ENCODE results near the gene NPLOC4. TPM values are rescaled to one million over a fixed set of nuclear protein-coding genes. Genes with fewer than 3 reads are reported as not detected.

Gene NPLOC4
- total and polyA plus RNA-seq, 9 of the 15 experiments (the other 6 are each of a cell fraction or from before 2014, with no cell fraction given), result 1.5 to 116 (median 64.5) TPM

DNA sequence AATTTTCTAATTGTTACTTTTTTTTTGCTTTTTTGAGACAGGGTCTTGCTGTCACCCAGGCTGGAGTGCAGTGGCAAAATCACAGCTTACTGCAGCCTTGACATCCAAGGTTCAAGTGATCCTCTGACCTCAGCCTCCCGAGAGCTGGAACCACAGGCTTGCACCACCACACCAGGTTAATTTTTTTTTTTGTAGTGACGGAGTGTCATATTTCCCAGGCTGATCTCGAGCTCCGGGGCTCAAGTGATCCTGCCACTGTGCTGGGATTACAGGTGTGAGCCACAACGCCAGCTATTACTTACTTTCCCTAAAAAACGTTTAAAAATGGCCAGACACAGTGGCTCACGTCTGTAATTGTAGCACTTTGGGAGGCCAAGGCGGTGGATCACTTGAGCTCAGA lies 6.6 kb downstream of the NPLOC4 start (continued):
- TF ChIP-seq FOXK1 (CRISPR knock-in tag; IDR thresholded peaks at IDR 0.05; ENCODE audit: borderline replicate concordance), result no peak
- TF ChIP-seq ZKSCAN3 (CRISPR knock-in tag; IDR thresholded peaks at IDR 0.05), result no peak

DNA sequence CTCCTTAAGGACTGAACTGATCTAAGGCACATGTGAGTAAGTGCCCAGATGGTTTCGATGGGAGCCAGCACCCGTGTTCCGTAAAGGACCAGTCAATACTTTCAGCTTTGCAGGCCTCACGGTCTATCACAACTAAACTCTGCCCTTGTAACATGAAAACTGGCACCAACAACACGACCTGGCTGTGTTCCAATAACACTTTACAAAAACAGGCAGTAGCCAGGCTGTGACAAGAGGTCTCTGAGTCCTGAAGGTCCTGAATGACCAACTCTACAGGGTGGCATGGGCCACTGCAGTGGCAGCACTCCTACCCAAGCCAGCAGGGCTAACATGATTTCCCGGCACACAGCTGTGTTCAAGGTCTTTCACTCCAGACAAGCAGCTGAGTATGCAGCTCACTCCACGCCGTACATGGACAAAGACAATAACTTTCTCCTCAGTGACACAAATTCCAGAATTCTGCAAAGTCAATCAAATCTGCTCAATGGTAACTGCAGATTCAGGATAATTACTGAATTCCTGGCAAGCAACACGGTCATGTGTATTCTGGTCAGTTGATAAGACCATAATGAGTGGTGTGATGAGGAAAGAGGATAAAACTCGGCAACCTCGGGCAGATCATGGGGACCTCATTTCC lies 15.3 kb downstream of the NPLOC4 start:
- ChIA-PET POLR2A (interaction anchor here (0.7 to 2.2 kb wide), 5 partner anchors 10 to 32 kb away, joined by 3 to 7 read pairs (median 3); partner anchors contain the start of gene NPLOC4), CTCF (ENCODE audit: low intra/inter-chr PET ratio) (no interaction called here)
- no peak overlapping the region for H3K9ac ChIP-seq (ENCODE audit: insufficient read depth in 1 of 2, low read depth in 2 of 2, low read length in 2 of 2)
- H2AFZ ChIP-seq (ENCODE audit: low read depth, low read length), result no peak overlapping the region
- 78% methylated on average over 11 of the region's 11 CpGs for WGBS (ENCODE audit: insufficient coverage, low coverage, missing lambda C conversion rate)
- H3K27ac ChIP-seq (ENCODE audit: extremely low read depth, low read depth, low read length), result no peak overlapping the region
- no peaks in the 10 kb centered on the region for H3K9me1 ChIP-seq (ENCODE audit: control insufficient read depth, insufficient read depth, low read length)
- no peaks in the 10 kb centered on the region for H3K9me3 ChIP-seq (replicated peaks; ENCODE audit: control insufficient read depth, insufficient read depth, low read depth, low read length)
- no peak overlapping the region for H3K4me2 ChIP-seq (ENCODE audit: insufficient read depth, low read length)
- in situ Hi-C loops (cut with MboI), result no loop called here
- H4K20me1 ChIP-seq (replicated peaks; ENCODE audit: control insufficient read depth, insufficient read depth, low read length), result peaks cover 6% of the 10 kb centered on the region; the same call in 1 of the 2 replicates
- TF ChIP-seq ARID3B (CRISPR knock-in tag; IDR thresholded peaks at IDR 0.05; ENCODE audit: borderline replicate concordance), result no peak
- TF ChIP-seq SRSF3 (IDR thresholded peaks at IDR 0.05; ENCODE audit: insufficient read depth, low read length), result no peak
- peak; percentile 18 for TF ChIP-seq WHSC1 (IDR thresholded peaks at IDR 0.05; ENCODE audit: low read length)
- TF ChIP-seq ZNF76 (CRISPR knock-in tag; IDR thresholded peaks at IDR 0.05; ENCODE audit: borderline replicate concordance), result no peak
- ATAC-seq (no peak), DNase-seq (ENCODE audit: extremely low read depth in 1 of 4, low spot score in 3 of 4) (no peak), FAIRE-seq (peak; percentile 29)
- no peak overlapping the region for H3K4me3 ChIP-seq
- H3K4me1 ChIP-seq (replicated peaks in 1 of 2; ENCODE audit: control insufficient read depth in 2 of 2, insufficient read depth in 2 of 2, low read length in 2 of 2), result no peaks in the 10 kb centered on the region
- H3K79me2 ChIP-seq (ENCODE audit: control insufficient read depth, insufficient read depth, low read length), result peaks cover 37% of the 10 kb centered on the region
- peaks cover 79% of the 10 kb centered on the region for H3K36me3 ChIP-seq (ENCODE audit: control insufficient read depth, insufficient read depth, low read length)
- intact Hi-C loops (cut with micrococcal nuclease), result no loop called here
- no peaks in the 10 kb centered on the region for H3K27me3 ChIP-seq (ENCODE audit: control insufficient read depth in 2 of 2, insufficient read depth in 2 of 2, low read length in 2 of 2)
- BruUV-seq (replicated peaks), result TSS peak; percentile 16

Data from K562 (cell line).